Left cardiac atrium (tissue), 4 donors: ENCODE measurements around the gene CKMT2. TPM values are rescaled to one million over a fixed set of nuclear protein-coding genes. Genes with fewer than 3 reads are reported as not detected.
"Not testable (repeated sequence)": the region's sequence is repeated elsewhere in the genome, so short reads cannot be mapped to it uniquely, and the experiment has no call there.

Experiments used
- ATAC-seq, 2 donors: fragments of 200-7000 bp; cut with Tn5 transposase; one replicate each; pipeline ENCODE4 v1.9.1; 2020; ENCODE audit warnings: mild to moderate bottlenecking in 2 of 2, moderate library complexity in 2 of 2
- DNase-seq: peaks from one replicate; pipeline ENCODE4 v3.0.0-alpha.2; 2020
- intact Hi-C, 2 donors: fragments of 100-400 bp; cut with DNase I; formaldehyde crosslinking; loops; one replicate each; pipeline versions ENCODE4 v1.14.1 to v1.15.1; 2022 to 2023
- total RNA-seq, 2 donors: library from RNA; stranded (reverse); fragmentation: NEBNext Ultra II Directional; extraction: Animal tissue kit (Norgen Biotek cat#: 25700); gene quantifications; one replicate each; pipeline ENCODE4 v1.2.1, GENCODE V29; 2021
- donor health status: DM: no; HTN: yes; CAD: no.
- donor health status: DM: no; HTN: yes; CAD: no; lungs with severe emphysema.
- donor health status: DM: yes; HTN: yes; CAD: no.
- donor health status: Dilated cardiomyopathy.

CKMT2 gene
- total RNA-seq, 2 donors from 2014 or later: 742 to 839 TPM

GRCh38 chr5:81288021-81288433 is 54.9 kb downstream of the CKMT2 start:
- intact Hi-C loops: no loop called here
- no peak for DNase-seq
- no peak for ATAC-seq

- ATAC-seq: no peak
- intact Hi-C loops: loop anchor here in 1 of 2 donors (10.0 kb wide), 1 partner anchor 605 kb away; no protein-coding TSS in a partner anchor
Observed at GRCh38 chr5:81290146-81290545, 57.0 kb downstream of the CKMT2 start.

GRCh38 chr5:81292130-81292529 is 59.0 kb downstream of the CKMT2 start:
- intact Hi-C loops: loop anchor here in 1 of 2 donors (10.0 kb wide), 1 partner anchor 607 kb away; no protein-coding TSS in a partner anchor
- DNase-seq: no peak
- no peak for ATAC-seq

More at GRCh38 chr5:81290146-81290545, 57.0 kb downstream of the CKMT2 start:
- DNase-seq: no peak

- not testable (repeated sequence) for ATAC-seq, DNase-seq
- intact Hi-C loops: loop anchor here in 1 of 2 donors (10.0 kb wide), 1 partner anchor 609 kb away; no protein-coding TSS in a partner anchor
Observed at GRCh38 chr5:81294021-81294420, 60.9 kb downstream of the CKMT2 start.

GRCh38 chr5:81297531-81297930 is 64.4 kb downstream of the CKMT2 start:
- intact Hi-C loops: loop anchor here in 1 of 2 donors (5.0 to 10.0 kb wide), 2 partner anchors 100 to 613 kb away; no protein-coding TSS in a partner anchor
- DNase-seq (no peak), ATAC-seq (no peak)

- intact Hi-C loops: no loop called here
- ATAC-seq (no peak), DNase-seq (no peak)
Observed at GRCh38 chr5:81300921-81301270, 67.8 kb downstream of the CKMT2 start.

GRCh38 chr5:81301271-81302015 is 68.3 kb downstream of the CKMT2 start, which contains the start of gene ZCCHC9:
Gene ZCCHC9, plus strand, starts transcription at chr5:81301587. Its CDS starts 3,171 bp downstream, at chr5:81304758.
- peak; percentile 98 to 99 for ATAC-seq
- peak; percentile 96 for DNase-seq
- intact Hi-C loops: no loop called here

GRCh38 chr5:81302596-81302995 is 69.5 kb downstream of the CKMT2 start:
- no peak for DNase-seq
- ATAC-seq: no peak
- intact Hi-C loops: no loop called here

- ATAC-seq (no peak), DNase-seq (no peak)
- intact Hi-C loops: no loop called here
Observed at GRCh38 chr5:81303563-81303962, 70.4 kb downstream of the CKMT2 start.

GRCh38 chr5:81305785-81306184 is 72.7 kb downstream of the CKMT2 start:
- no peak for DNase-seq
- intact Hi-C loops: no loop called here
- ATAC-seq: no peak

- intact Hi-C loops: no loop called here
- DNase-seq: no peak
Observed at GRCh38 chr5:81308836-81309235, 75.7 kb downstream of the CKMT2 start.

GRCh38 chr5:81310402-81311063 is 77.4 kb downstream of the CKMT2 start:
- intact Hi-C loops: no loop called here
- no peak for ATAC-seq
- DNase-seq: no peak

More at GRCh38 chr5:81308836-81309235, 75.7 kb downstream of the CKMT2 start:
- no peak for ATAC-seq

- no peak for DNase-seq
- no peak for ATAC-seq
- intact Hi-C loops: no loop called here
Observed at GRCh38 chr5:81313278-81313677, 80.2 kb downstream of the CKMT2 start.

- intact Hi-C loops: no loop called here
- no peak for ATAC-seq
- DNase-seq: no peak
Observed at GRCh38 chr5:81313686-81314085, 80.6 kb downstream of the CKMT2 start.

- intact Hi-C loops: no loop called here
- ATAC-seq (no peak), DNase-seq (no peak)
Observed at GRCh38 chr5:81314581-81314980, 81.5 kb downstream of the CKMT2 start.

- DNase-seq (no peak), ATAC-seq (no peak)
- intact Hi-C loops: no loop called here
Observed at GRCh38 chr5:81315336-81315735, 82.2 kb downstream of the CKMT2 start.

GRCh38 chr5:81315830-81316229 is 82.7 kb downstream of the CKMT2 start:
- DNase-seq (no peak), ATAC-seq (no peak)
- intact Hi-C loops: no loop called here
